PC-9 (cell line): ENCODE data around the gene TMEM108. TPM values are rescaled to one million over a fixed set of nuclear protein-coding genes. Genes with fewer than 3 reads are reported as not detected.

Experiments
- BruUV-seq: library from RNA; stranded (reverse); fragments of 400-500 nt; replicated peaks from 2 replicates; lab custom pipeline; 2021; lab: Mats Ljungman, UMichigan
- CTCF ChIA-PET: fragments of 300-600 bp; sonication (Branson Sonifier 250); formaldehyde crosslinking; loops from one replicate; lab custom pipeline; 2022; ENCODE audit warnings: antibody characterized with exemption; lab: Charles Lee
- POLR2A ChIA-PET: fragments of 300-600 bp; sonication (Branson Sonifier 250); formaldehyde crosslinking; loops from one replicate; lab custom pipeline; 2022; ENCODE audit warnings: antibody characterized with exemption; ENCODE audit not compliant: unreplicated experiment; lab: Charles Lee
- DNase-seq, 2 experiments: peaks; one replicate each; pipeline versions ENCODE4 v3.0.0 to v3.0.0-alpha.2; 2015 to 2022; ENCODE audit warnings: mixed read lengths in 1 of 2
- H2AFZ ChIP-seq: fragments of 200-600 bp; sonication (generic); 2 replicates; pipeline ENCODE4 v1.8.1; 2017; ENCODE audit warnings: antibody characterized with exemption
- H3F3A ChIP-seq: fragments of 200-600 bp; sonication (generic); 2 replicates; pipeline ENCODE4 v1.8.1; 2017; ENCODE audit warnings: antibody characterized with exemption, mild to moderate bottlenecking, low read depth; ENCODE audit not compliant: insufficient read depth
- H3K27ac ChIP-seq: fragments of 200-600 bp; sonication (generic); 2 replicates; pipeline ENCODE4 v1.6.1; 2016; ENCODE audit warnings: mixed run types
- H3K27me3 ChIP-seq: fragments of 200-600 bp; sonication (generic); 2 replicates; pipeline ENCODE4 v1.6.1; 2016; ENCODE audit warnings: low read depth, mixed run types; ENCODE audit not compliant: insufficient read depth
- H3K36me3 ChIP-seq: fragments of 200-600 bp; sonication (generic); 2 replicates; pipeline ENCODE4 v1.6.1; 2016; ENCODE audit warnings: low read depth, mixed run types
- H3K4me1 ChIP-seq: fragments of 200-600 bp; sonication (generic); replicated peaks from 2 replicates; pipeline ENCODE4 v1.6.1; 2016; ENCODE audit warnings: mixed run types; ENCODE audit not compliant: insufficient read depth
- H3K4me2 ChIP-seq: fragments of 200-600 bp; sonication (generic); 2 replicates; pipeline ENCODE4 v1.6.1; 2017; ENCODE audit warnings: mixed run types
- H3K4me3 ChIP-seq: fragments of 200-600 bp; sonication (generic); 2 replicates; pipeline ENCODE4 v1.6.1; 2016; ENCODE audit warnings: mixed run types
- H3K79me2 ChIP-seq: fragments of 200-600 bp; sonication (generic); 2 replicates; pipeline ENCODE4 v1.6.1; 2017; ENCODE audit warnings: low read depth, mixed run types
- H3K9me2 ChIP-seq: fragments of 200-600 bp; sonication (generic); 2 replicates; pipeline ENCODE4 v1.8.1; 2017; ENCODE audit warnings: mild to moderate bottlenecking; ENCODE audit not compliant: insufficient read depth
- H3K9me3 ChIP-seq: fragments of 200-600 bp; sonication (generic); 2 replicates; pipeline ENCODE4 v1.8.1; 2016; ENCODE audit warnings: low read depth; ENCODE audit not compliant: insufficient read depth
- H4K20me1 ChIP-seq: fragments of 200-600 bp; sonication (generic); 2 replicates; pipeline ENCODE4 v1.8.1; 2017; ENCODE audit not compliant: insufficient read depth
- EZH2 ChIP-seq: fragments of 200-600 bp; sonication (generic); IDR thresholded peaks from 2 replicates; pipeline ENCODE4 v1.8.0; 2017; ENCODE audit warnings: antibody characterized with exemption, low read depth
- intact Hi-C: fragments of 100-400 bp; cut with micrococcal nuclease; formaldehyde crosslinking; loops from one replicate; pipeline ENCODE4 v1.10.0; 2022; ENCODE audit not compliant: unreplicated experiment
- total RNA-seq: library from RNA; stranded (reverse); gene quantifications from 2 replicates; pipeline ENCODE4 v1.2.3, GENCODE V29; 2021
- TF ChIP-seq, protein P1 (sequence below): fragments of 200-600 bp; sonication (generic); conservative IDR thresholded peaks from 2 replicates; pipeline ENCODE4 v1.6.1; 2017; ENCODE audit warnings: mixed run types, antibody characterized with exemption, mild to moderate bottlenecking, moderate library complexity

TMEM108 gene
- total RNA-seq, 1 experiment from 2014 or later = not detected

DNA sequence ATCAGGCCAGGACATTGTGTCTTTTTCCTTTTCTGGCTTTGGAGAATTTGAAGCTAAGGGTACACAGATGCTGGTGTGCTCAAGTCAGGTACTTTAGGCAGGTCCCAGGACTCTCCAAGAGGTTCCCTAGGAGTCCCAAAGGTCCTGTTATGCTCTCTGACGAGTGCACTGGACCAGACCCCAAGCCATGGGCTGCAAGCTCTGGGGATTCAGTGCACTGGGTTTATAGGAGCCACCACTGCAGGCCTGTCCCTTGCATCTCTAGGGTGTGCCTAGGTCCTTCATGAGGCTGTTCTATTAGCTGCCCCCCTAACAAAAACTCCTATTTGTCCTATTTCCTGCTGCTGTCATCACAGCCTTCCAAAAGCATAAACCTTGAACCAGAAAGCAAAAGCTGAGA, 329.8 kb downstream of the TMEM108 start:
- no peaks in the 10 kb centered on the region for H3K79me2 ChIP-seq
- no peaks in the 10 kb centered on the region for H3K4me1 ChIP-seq
- intact Hi-C loops = no loop called here
- H3K27ac ChIP-seq = no peak overlapping the region
- no peaks in the 10 kb centered on the region for H3F3A ChIP-seq
- H4K20me1 ChIP-seq = no peaks in the 10 kb centered on the region
- no peak overlapping the region for H3K4me2 ChIP-seq
- H3K27me3 ChIP-seq = peaks cover 76% of the 10 kb centered on the region
- no peak overlapping the region for H2AFZ ChIP-seq
- no peak for TF ChIP-seq EZH2
- TF ChIP-seq, protein P1, sequence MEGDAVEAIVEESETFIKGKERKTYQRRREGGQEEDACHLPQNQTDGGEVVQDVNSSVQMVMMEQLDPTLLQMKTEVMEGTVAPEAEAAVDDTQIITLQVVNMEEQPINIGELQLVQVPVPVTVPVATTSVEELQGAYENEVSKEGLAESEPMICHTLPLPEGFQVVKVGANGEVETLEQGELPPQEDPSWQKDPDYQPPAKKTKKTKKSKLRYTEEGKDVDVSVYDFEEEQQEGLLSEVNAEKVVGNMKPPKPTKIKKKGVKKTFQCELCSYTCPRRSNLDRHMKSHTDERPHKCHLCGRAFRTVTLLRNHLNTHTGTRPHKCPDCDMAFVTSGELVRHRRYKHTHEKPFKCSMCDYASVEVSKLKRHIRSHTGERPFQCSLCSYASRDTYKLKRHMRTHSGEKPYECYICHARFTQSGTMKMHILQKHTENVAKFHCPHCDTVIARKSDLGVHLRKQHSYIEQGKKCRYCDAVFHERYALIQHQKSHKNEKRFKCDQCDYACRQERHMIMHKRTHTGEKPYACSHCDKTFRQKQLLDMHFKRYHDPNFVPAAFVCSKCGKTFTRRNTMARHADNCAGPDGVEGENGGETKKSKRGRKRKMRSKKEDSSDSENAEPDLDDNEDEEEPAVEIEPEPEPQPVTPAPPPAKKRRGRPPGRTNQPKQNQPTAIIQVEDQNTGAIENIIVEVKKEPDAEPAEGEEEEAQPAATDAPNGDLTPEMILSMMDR = no peak
- H3K4me3 ChIP-seq = no peak overlapping the region
- H3K9me2 ChIP-seq = no peaks in the 10 kb centered on the region
- H3K36me3 ChIP-seq = no peaks in the 10 kb centered on the region
- no peaks in the 10 kb centered on the region for H3K9me3 ChIP-seq
- no peak for DNase-seq
- ChIA-PET CTCF (no interaction called here), POLR2A (no interaction called here)
- BruUV-seq = no TSS peak

DNA sequence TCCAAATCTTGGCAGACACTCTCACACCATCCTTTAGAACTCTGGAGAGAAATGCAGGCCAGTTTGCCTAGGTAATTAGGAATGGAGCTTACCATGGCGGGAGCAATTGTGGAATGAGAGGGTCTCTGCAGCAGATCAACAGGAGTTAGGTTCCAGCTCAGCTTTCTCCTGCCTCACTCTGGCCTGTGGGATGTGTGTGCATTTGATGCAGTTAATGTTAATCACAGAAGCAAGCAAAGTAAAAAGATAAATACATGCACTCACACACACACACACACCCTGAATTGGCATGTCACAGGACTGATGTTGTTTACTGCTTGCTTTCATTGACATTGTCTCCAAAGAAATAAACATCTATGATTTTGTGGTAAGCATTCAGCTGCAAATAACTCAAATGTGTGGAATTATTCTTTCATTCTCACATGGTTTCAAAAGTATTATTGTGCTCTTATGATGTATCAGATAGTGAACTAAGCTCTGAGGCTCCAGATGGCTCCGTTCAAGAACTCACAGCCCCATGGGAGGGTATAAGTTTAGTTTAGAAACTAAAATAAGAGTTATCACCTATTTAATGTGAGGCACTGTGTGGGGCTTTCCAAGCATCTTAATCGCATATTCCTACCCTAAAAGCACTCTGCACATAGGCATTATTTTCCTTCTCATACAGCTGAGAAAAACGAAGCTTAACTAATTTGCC, 330.3 kb downstream of the TMEM108 start:
- POLR2A ChIA-PET = no interaction called here
- Histone ChIP-seq H3K27me3 (peaks cover 72% of the 10 kb centered on the region), H3K4me2 (no peak overlapping the region), H3K4me3 (no peak overlapping the region), H3K9me2 (no peaks in the 10 kb centered on the region), H3K9me3 (no peaks in the 10 kb centered on the region), H3F3A (no peaks in the 10 kb centered on the region), H2AFZ (no peak overlapping the region), H3K27ac (no peak overlapping the region), H3K79me2 (no peaks in the 10 kb centered on the region), H4K20me1 (no peaks in the 10 kb centered on the region), H3K4me1 (no peaks in the 10 kb centered on the region), H3K36me3 (no peaks in the 10 kb centered on the region)
- no peak for TF ChIP-seq EZH2
- TF ChIP-seq, protein P1 = no peak
- intact Hi-C loops = no loop called here
- CTCF ChIA-PET = no interaction called here
- no TSS peak for BruUV-seq
- no peak for DNase-seq

DNA sequence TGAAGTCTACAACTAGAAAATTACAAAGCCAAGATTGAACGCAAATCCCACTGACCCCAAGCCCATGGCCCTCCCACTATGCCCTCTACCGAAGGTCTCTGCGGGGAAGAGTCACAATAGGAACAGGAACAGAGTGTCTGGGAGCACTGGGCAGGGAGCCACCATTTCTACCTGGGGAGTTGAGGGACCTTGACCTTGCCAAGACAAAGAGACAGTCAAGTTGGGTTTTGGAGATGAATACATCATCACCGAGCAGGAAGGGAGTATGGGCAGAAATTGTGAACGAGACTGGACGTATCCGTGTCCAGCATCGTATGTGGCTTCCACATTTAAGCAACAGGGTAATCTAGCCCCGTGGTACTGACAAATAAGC, 330.9 kb downstream of the TMEM108 start:
- Histone ChIP-seq H3K27me3 (peaks cover 69% of the 10 kb centered on the region), H3K27ac (no peak overlapping the region), H3K4me2 (no peak overlapping the region), H3K4me1 (no peaks in the 10 kb centered on the region), H2AFZ (no peak overlapping the region), H3K36me3 (no peaks in the 10 kb centered on the region), H3K9me3 (no peaks in the 10 kb centered on the region), H3K79me2 (no peaks in the 10 kb centered on the region), H3K9me2 (no peaks in the 10 kb centered on the region), H3F3A (no peaks in the 10 kb centered on the region), H3K4me3 (no peak overlapping the region), H4K20me1 (no peaks in the 10 kb centered on the region)
- no TSS peak for BruUV-seq
- no peak for TF ChIP-seq EZH2
- DNase-seq = no peak
- POLR2A ChIA-PET = no interaction called here
- intact Hi-C loops = no loop called here
- CTCF ChIA-PET = no interaction called here

DNA sequence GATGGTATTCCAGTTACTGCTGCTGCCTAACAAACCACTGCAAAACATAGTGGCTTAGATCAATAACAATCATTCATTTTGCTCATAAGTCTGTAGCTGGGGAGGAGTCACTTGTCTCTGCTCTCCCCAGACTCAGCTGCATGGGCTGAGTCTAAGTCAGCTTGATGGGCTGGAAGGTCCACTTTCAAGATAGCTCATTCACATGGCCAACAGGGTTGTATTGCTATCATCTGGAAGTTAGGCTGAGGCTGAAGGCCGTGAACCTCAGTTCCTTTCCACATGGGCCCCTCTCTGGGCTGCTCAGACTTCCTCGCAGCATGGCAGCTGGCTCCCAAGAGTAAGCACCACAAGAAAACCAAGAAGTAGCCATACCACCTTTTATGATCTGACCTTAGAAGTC, 333.0 kb downstream of the TMEM108 start:
- no peaks in the 10 kb centered on the region for H4K20me1 ChIP-seq
- no peaks in the 10 kb centered on the region for H3K79me2 ChIP-seq
- H3K4me1 ChIP-seq = no peaks in the 10 kb centered on the region
- ChIA-PET CTCF (no interaction called here), POLR2A (no interaction called here)
- no peak overlapping the region for H3K27ac ChIP-seq
- intact Hi-C loops = no loop called here
- H3K27me3 ChIP-seq = peaks cover 48% of the 10 kb centered on the region
- H3K36me3 ChIP-seq = no peaks in the 10 kb centered on the region
- BruUV-seq = no TSS peak
- no peak for DNase-seq
- H3F3A ChIP-seq = no peaks in the 10 kb centered on the region
- no peaks in the 10 kb centered on the region for H3K9me3 ChIP-seq
- no peak overlapping the region for H3K4me2 ChIP-seq
- no peaks in the 10 kb centered on the region for H3K9me2 ChIP-seq
- H2AFZ ChIP-seq = no peak overlapping the region
- TF ChIP-seq, protein P1 = no peak
- no peak for TF ChIP-seq EZH2
- H3K4me3 ChIP-seq = no peak overlapping the region
